Urothelium cell line (cell line): Measurements from ENCODE around the gene OPTC.
"Not testable (repeated sequence)": the region's sequence is repeated elsewhere in the genome, so short reads cannot be mapped to it uniquely, and the experiment has no call there.

ENCODE experiments used
- DNase-seq: peaks from one replicate; pipeline ENCODE4 v3.0.0; 2011; ENCODE audit warnings: low spot score, mixed read lengths
- FAIRE-seq: peaks from 2 replicates; lab custom pipeline; 2011; peaks lifted over from hg19 to GRCh38; lab: Jason Lieb, UNC

The OPTC gene

DNA sequence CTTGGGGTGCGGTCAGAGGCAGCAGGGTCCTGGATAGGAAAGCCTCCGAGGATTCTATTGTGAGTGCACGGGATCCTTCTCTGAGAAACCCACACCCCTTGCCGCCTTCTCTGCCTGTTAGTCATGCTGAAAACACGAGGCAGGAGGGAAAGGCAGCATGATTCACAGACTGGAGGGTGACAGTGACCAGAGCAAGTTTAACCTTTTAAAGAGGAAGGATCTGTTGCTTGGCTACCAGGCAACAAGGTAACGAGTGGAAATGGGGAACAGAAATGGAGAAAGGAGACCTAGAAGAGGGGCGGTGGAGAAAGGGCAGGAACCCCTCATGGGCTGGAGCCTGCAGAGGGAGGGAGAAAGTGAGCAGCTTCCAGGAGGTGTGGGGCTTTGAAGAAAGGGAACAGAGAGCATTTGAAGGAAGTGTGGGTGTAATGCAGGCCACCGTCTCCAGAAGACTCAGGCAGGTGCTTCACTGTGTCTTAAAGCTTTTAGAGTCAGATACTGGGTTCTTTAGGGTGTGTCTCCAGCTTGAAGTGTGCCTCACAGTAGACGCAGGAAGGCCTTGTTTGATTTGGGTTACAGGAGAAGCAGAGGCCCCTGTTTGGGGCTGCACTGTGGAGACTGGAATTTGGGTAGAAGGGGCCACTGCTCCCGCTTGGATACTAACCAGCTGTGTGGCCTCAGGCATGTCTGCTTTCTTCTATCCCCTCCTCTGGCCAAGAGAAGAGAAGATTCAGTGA lies 19.1 kb downstream of the OPTC start:
- peak; percentile 59 for FAIRE-seq
- peak; percentile 91 for DNase-seq

DNA sequence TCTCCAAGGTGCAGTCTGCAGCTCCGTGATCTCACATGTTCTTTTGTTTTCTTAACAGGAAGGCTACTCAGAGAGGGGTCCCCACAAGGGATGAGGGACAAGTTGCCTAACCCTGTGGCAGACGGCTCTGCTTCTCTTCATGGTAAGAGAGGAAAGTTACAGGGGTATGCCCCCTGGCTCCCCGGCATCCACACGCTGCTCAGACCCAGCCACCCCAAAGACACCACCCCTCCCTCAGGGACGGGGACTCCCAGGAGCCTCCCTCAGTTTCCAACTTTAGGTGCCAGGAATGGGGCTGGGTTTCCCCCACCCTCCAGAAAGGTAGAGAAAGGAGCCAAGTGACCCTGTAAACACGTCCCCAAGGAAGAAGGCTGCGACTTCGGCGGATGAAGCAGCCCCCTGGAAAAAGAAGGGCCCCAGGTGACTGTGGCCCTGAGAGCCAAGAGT lies 19.7 kb downstream of the OPTC start:
- DNase-seq = no peak
- peak; percentile 32 for FAIRE-seq

DNA sequence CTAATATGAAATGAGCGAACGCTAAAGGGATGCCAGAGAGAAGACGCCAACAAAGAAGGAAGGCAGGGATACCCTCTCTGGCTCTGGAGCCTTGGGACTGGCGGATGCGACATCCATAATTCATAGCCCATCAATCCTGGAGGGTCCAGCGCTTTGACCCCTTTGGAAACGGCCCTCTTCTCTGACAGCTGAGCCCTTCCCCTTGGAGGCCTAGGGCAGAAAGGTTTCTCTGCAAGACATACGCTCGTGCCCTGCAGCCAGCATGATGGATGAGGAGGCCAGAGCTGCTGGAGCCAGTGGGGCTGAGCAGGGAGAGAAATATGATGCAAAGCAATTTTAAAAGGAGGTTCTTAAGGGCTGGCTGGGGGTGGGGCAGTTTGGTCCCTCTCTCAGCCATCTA lies 22.2 kb downstream of the OPTC start:
- FAIRE-seq = no peak
- no peak for DNase-seq

- no peak for DNase-seq
- no peak for FAIRE-seq
Observed at GRCh38 chr1:203516906-203517305, 23.0 kb downstream of the OPTC start.

DNA sequence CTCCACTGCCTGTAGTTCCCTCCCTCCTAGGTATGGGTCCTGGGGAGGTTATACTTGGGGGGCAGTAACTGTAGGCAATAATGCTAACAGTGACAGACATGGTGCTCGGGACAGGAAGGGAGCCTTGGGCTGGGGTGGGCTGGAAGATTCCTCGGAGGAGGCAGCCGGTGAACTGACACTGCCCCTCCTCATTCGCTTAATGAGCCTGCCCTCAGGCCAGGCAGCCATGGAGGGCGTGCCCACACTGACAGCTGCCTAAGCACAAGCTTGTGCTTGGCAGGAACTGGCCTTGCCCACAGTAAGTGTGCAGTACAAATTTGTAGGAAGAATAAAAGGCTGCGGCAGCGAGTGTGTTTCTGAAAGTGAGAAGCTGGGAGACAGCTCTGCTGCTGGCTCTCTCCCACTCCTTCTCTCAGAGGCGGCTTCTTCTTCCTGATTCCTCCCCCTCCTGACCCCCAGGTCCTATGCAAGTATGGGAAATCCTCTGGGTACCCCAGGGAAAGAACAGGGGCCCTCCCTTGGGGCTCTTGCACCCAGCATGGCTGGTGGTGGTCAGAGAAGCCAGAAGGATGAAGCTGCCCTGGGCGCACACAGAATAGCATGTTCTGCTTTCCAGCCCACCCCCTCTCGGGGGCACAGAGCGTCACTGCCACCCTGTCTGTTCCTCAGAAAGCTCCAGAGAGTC lies 23.6 kb downstream of the OPTC start:
- DNase-seq (no peak), FAIRE-seq (no peak)

GRCh38 chr1:203518139-203518538 lies 24.2 kb downstream of the OPTC start:
- not testable (repeated sequence) for DNase-seq, FAIRE-seq

GRCh38 chr1:203518541-203518940 lies 24.6 kb downstream of the OPTC start:
- no peak for FAIRE-seq

GRCh38 chr1:203519053-203519840 lies 25.3 kb downstream of the OPTC start:
- no peak for FAIRE-seq

More at GRCh38 chr1:203518541-203518940, 24.6 kb downstream of the OPTC start:
- no peak for DNase-seq

GRCh38 chr1:203519896-203520295 lies 25.9 kb downstream of the OPTC start:
- DNase-seq = no peak
- FAIRE-seq = no peak

More at GRCh38 chr1:203519053-203519840, 25.3 kb downstream of the OPTC start:
- DNase-seq = no peak

DNA sequence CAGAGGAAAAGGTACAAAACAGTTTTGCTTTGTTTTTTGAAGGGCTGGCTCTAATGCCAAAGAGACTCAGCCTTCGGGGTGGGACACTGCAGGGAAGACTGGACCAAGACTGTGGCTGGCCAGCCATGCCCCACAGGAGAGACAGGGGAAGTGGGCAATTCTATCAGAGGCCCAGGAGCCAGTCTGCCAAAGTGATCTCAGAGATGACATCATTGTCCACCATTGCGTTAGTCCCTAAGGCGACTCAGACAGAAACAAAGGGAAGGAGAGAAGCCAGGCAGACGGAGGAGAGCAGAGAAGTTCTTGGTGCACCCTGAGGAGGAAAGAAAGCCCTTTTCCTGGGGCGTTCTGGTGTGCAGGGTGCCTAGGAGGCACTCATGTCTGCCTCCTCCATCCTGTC lies 26.4 kb downstream of the OPTC start:
- FAIRE-seq = no peak

GRCh38 chr1:203521074-203521794 lies 27.3 kb downstream of the OPTC start:
- DNase-seq = no peak
- no peak for FAIRE-seq

More for the DNA sequence above, 26.4 kb downstream of the OPTC start:
- no peak for DNase-seq

DNA sequence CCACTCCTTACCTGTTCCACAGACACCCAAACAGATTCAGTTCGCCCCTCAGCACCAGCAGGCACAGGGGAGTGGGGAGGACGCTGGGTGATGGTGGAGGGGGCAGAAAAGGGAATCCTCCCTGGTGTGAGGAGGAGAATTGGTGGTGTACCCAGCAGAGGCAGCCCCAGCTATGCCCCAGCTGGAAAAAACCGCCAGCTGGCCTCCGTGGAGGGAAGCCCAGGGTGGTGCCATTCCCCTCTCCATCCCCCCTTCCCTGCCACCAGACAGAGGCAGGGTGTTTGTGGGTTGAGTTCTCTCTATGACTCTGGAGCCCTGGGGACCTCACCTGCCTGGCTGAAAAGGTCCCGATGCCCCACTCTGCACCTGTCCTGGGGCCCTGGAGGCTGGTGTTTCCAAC lies 27.9 kb downstream of the OPTC start:
- no peak for DNase-seq
- FAIRE-seq = no peak

DNA sequence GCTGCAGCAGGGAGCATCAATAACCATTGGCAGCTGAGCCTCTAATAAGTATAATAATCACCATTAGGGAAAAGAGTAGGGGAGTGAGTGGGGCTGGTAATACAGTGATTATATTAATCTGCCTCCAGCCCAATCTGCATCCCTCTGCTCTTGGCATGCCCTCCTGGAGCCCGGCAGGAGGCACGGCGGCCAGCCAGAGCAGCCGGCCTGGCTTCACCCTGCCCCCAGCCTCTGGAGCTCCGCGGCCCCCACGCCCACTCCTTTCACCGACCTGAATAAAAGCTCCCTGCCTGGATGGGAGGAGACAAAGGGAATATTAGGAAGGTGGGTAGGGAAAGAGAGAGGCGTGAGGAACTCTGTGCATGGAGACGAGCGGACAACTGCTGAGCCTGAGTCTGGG lies 28.3 kb downstream of the OPTC start:
- DNase-seq = no peak

DNA sequence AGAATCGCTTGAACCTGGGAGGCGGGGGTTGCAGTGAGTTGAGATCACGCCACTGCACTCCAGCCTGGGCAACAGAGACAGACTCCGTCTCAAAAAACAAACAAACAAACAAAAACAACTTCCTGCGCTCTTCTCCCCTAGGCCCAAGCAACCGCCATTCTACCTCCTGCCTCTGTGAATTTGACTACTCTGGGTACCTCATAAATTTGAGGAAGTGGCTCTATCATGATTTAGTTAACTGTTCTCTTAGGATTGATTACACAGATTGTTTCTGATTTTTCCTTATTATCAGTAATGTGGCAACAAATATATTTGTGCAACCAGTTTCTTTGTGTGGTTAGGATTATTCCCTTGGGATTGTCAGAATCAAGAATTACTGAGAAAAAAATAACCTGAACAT lies 29.7 kb downstream of the OPTC start:
- FAIRE-seq (no peak), DNase-seq (no peak)

More for the DNA sequence above, 28.3 kb downstream of the OPTC start:
- FAIRE-seq = no peak

DNA sequence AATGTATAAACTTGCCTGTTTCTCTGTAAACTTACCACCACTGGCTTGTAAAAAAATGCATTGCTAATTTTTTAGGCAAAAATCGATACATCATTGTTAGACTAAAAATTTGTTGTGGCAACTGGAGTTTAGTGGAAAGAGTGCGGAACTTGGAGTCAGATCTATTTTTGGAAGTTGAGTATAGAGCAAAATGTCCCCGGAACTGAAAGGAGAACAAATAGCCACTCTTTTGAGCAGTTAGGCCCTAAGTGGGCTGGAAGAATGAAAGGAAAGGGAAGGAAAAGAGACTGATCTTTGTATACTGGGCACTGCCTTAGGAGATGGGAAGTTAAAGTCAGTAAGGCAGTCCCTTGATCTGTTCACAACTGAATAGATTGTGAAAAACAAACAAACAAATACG lies 30.2 kb downstream of the OPTC start:
- no peak for DNase-seq
- FAIRE-seq = no peak

GRCh38 chr1:203524824-203525223 lies 30.9 kb downstream of the OPTC start:
- DNase-seq = no peak
- no peak for FAIRE-seq

- no peak for DNase-seq
- FAIRE-seq = no peak
Observed at GRCh38 chr1:203525685-203526084, 31.7 kb downstream of the OPTC start.

- DNase-seq (no peak), FAIRE-seq (no peak)
Observed at GRCh38 chr1:203526130-203526529, 32.2 kb downstream of the OPTC start.

DNA sequence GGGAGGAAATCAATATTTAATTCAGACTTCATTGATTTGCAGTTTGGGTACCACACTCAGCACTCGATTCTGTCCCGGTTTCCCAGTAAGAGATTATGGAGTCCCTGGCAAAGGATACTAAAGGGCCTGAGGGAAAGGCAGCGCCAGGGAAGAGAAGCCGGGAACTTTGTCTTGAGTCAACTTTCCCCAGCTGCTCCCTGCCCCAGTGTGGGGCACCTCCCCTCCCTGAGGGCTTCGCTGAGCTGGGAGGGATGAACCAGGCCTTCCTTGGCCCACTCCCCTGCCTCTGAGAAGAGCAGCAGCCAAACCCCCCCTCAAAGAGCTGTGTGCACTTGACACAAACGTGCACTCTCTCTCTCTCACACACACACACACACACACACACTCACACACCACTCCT lies 32.6 kb downstream of the OPTC start:
- DNase-seq (no peak), FAIRE-seq (no peak)

DNA sequence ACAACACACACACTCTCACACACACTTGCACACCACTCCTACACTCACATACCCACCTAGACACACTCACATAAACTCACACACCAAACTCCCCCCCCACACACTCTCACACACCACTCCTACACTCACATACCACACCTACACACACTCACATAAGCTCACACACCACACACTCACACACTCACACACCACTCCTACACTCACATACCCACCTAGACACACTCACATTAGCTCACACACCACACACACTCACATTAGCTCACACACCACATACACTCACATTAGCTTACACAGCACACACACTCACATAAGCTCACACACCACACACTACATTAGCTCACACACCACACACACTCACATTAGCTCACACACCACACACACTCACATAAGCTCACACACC lies 33.1 kb downstream of the OPTC start:
- DNase-seq (no peak), FAIRE-seq (peak; percentile 99)

DNA sequence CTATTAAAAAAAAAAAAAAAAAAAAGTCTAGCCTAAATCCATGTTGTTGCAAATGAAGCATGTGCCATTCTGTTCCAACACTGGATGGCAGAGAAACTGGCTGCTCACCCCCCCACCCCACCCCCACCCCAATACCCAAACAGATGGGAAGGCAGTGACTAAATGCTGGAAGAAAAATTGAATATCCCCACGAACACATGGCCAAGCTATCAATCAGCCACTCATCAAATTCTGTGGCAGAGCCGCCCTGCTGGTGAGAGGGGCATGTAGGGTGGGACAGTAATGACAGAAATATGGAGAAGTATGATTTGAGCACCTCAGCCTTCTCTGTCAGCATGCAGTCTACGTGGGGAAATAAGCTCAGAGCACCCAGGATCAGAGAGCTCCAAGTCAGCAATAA lies 34.1 kb downstream of the OPTC start:
- no peak for FAIRE-seq
- DNase-seq = no peak
